Effector memory CD4-positive, alpha-beta T cell (primary cell): ENCODE results near the gene SYAP1.

ENCODE experiments used
- DNase-seq, 3 donors: peaks; one replicate each; pipeline ENCODE4 v3.0.0-alpha.2; 2020
- H3K27ac ChIP-seq: 2 replicates; pipeline ENCODE4 v1.7.0; 2013; ENCODE audit warnings: mild to moderate bottlenecking, low read length, moderate library complexity; ENCODE audit not compliant: insufficient read depth, poor library complexity, severe bottlenecking
- H3K27me3 ChIP-seq: replicated peaks from 2 replicates; pipeline ENCODE4 v1.7.0; 2013; ENCODE audit warnings: mild to moderate bottlenecking, low read length; ENCODE audit not compliant: insufficient read depth, control insufficient read depth, poor library complexity, severe bottlenecking
- H3K36me3 ChIP-seq: 2 replicates; pipeline ENCODE4 v1.7.0; 2013; ENCODE audit warnings: mild to moderate bottlenecking, low read length, moderate library complexity; ENCODE audit not compliant: control insufficient read depth, insufficient read depth
- H3K4me1 ChIP-seq: 2 replicates; pipeline ENCODE4 v1.7.0; 2013; ENCODE audit warnings: low read length, mild to moderate bottlenecking; ENCODE audit not compliant: control insufficient read depth, insufficient read depth, poor library complexity, severe bottlenecking
- H3K4me3 ChIP-seq: 2 replicates; pipeline ENCODE4 v1.7.0; 2013; ENCODE audit warnings: low read length, low read depth, mild to moderate bottlenecking; ENCODE audit not compliant: insufficient read depth, poor library complexity, severe bottlenecking
- H3K9me3 ChIP-seq: 2 replicates; pipeline ENCODE4 v1.7.0; 2013; ENCODE audit warnings: mild to moderate bottlenecking, low read length, moderate library complexity; ENCODE audit not compliant: control insufficient read depth

Gene SYAP1

DNA sequence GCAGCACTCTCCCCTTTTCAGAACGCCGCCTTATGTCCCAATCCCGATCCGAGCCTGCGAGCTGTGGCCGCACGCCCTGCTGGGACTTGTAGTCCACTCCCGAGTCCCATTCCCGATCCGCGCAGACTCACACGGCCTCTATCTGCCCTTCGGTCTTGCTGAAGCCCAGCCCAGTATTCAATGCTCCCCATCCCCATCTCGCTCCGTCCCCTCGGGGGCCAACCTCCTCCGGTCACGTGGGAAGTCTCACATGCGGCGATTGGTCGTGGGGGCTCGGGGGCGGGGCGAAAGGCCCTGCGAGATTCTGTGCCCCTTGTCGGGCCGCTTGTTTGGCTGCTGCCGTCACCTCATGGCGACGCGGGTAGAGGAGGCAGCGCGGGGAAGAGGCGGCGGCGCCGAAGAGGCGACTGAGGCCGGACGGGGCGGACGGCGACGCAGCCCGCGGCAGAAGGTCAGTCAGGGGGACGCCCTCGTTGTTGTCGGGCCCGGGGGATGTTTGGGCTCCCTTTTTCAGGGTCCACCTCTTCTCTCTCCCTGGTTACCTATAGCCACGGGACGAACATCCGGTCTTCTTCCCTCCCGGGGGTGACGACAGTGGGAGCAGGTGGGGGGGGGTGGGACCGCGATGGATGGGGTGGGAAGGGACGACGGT lies 66.9 kb downstream of the SYAP1 start, which contains the start of gene TXLNG:
Gene TXLNG, plus strand, starts transcription at position 328 of the 652 bp plus-strand sequence. Its CDS starts 22 bp downstream, at position 350.
- H3K9me3 ChIP-seq, result no peaks in the 10 kb centered on the region
- no peaks in the 10 kb centered on the region for H3K27me3 ChIP-seq
- H3K36me3 ChIP-seq, result peaks cover 2% of the 10 kb centered on the region
- peak; percentile 88 to 99 (median 92) for DNase-seq
- H3K27ac ChIP-seq, result peak within 1 kb of the TSS; percentile 85
- peaks cover 8% of the 10 kb centered on the region for H3K4me1 ChIP-seq
- H3K4me3 ChIP-seq, result peak within 1 kb of the TSS; percentile 79

- Histone ChIP-seq H3K36me3 (peaks cover 2% of the 10 kb centered on the region), H3K27me3 (no peaks in the 10 kb centered on the region), H3K4me1 (peaks cover 8% of the 10 kb centered on the region), H3K9me3 (no peaks in the 10 kb centered on the region), H3K27ac (peak overlapping the region; percentile 85), H3K4me3 (peak overlapping the region; percentile 79)
- DNase-seq, result peak; percentile 3 to 21 (median 20)
Measured at GRCh38 chrX:16786791-16787735, 67.7 kb downstream of the SYAP1 start.

GRCh38 chrX:16788477-16788876 lies 69.1 kb downstream of the SYAP1 start:
- Histone ChIP-seq H3K27me3 (no peaks in the 10 kb centered on the region), H3K4me1 (peaks cover 8% of the 10 kb centered on the region), H3K9me3 (no peaks in the 10 kb centered on the region), H3K36me3 (peaks cover 2% of the 10 kb centered on the region), H3K27ac (no peak overlapping the region), H3K4me3 (no peak overlapping the region)
- no peak for DNase-seq

DNA sequence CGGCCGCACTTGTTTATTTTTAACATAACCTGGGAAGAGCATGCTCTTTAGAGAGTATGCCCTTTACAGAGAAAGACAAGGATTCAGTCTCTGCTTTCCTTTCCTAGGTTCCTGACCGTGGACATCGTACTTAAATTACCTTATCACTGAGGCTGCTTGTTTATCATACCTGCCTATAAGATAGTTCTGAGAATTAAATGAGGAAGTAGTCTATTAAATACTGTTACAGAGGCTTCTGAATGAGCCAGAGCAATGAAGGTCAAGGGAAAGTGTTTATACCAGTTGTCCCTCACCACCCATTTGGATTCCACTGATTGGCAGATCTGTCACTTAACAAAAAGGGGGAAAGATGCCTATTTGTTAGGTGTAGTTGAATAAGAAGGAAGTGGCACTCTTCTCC lies 76.9 kb downstream of the SYAP1 start:
- Histone ChIP-seq H3K4me1 (no peaks in the 10 kb centered on the region), H3K9me3 (no peaks in the 10 kb centered on the region), H3K27ac (no peak overlapping the region), H3K27me3 (no peaks in the 10 kb centered on the region), H3K36me3 (no peaks in the 10 kb centered on the region), H3K4me3 (no peak overlapping the region)
- no peak for DNase-seq

- H3K9me3 ChIP-seq, result no peaks in the 10 kb centered on the region
- H3K4me3 ChIP-seq, result no peak overlapping the region
- no peak for DNase-seq
- H3K4me1 ChIP-seq, result no peaks in the 10 kb centered on the region
- no peaks in the 10 kb centered on the region for H3K36me3 ChIP-seq
- H3K27ac ChIP-seq, result no peak overlapping the region
- no peaks in the 10 kb centered on the region for H3K27me3 ChIP-seq
Measured at GRCh38 chrX:16797358-16797757, 77.9 kb downstream of the SYAP1 start.

GRCh38 chrX:16797841-16798240 lies 78.4 kb downstream of the SYAP1 start:
- H3K9me3 ChIP-seq, result no peaks in the 10 kb centered on the region
- H3K4me3 ChIP-seq, result no peak overlapping the region
- no peak for DNase-seq
- no peak overlapping the region for H3K27ac ChIP-seq
- H3K27me3 ChIP-seq, result no peaks in the 10 kb centered on the region
- H3K4me1 ChIP-seq, result no peaks in the 10 kb centered on the region
- no peaks in the 10 kb centered on the region for H3K36me3 ChIP-seq

DNA sequence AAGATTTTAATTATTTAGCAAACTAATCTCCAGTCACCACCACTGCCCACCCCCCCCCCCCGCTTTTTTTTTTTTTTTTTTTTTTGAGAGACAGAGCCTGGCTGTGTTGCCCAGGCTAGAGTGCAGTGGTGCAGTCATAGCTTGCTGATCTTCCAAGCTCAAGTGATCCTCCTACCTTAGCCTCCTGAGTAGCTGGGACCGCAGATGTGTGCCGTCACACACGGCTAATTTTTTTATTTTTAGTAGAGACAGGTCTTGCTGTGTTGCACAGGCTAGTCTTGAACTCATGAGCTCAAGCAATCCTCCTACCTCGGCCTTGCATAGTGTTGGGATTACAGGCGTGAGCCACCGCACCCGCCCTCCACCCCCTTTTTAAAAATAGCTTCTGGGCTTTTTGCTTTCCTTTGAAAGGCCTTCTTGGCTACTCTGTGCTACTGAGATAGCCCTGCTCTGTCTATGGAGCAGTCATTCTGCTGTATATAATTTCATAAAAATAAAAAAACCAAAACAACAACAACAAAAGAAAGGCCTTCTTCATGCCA lies 85.6 kb downstream of the SYAP1 start:
- H3K36me3 ChIP-seq, result no peaks in the 10 kb centered on the region
- H3K4me1 ChIP-seq, result no peaks in the 10 kb centered on the region
- no peak overlapping the region for H3K4me3 ChIP-seq
- H3K27ac ChIP-seq, result no peak overlapping the region
- no peaks in the 10 kb centered on the region for H3K9me3 ChIP-seq
- DNase-seq, result no peak
- no peaks in the 10 kb centered on the region for H3K27me3 ChIP-seq

DNA sequence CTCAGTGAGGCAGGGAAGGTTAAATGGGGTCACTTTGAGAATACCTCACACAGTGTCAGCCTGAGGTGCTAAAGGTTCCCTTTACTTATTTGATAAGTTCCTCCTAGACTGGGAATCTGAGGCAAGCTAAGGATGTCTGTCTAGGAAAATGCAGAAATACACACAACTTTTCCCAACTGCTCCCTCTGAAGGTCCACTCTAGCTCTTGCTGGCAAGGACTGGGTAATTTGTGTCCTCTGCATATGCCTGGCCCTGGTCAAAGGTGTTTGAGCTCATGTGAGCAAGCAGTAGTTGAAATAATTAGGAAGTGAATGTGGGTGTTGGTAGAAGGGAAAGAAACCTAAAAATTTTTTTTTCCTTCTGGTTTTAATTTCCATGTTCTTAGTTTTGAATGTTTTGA lies 88.1 kb downstream of the SYAP1 start:
- H3K36me3 ChIP-seq, result no peaks in the 10 kb centered on the region
- no peaks in the 10 kb centered on the region for H3K27me3 ChIP-seq
- no peak for DNase-seq
- H3K4me1 ChIP-seq, result no peaks in the 10 kb centered on the region
- no peak overlapping the region for H3K4me3 ChIP-seq
- no peaks in the 10 kb centered on the region for H3K9me3 ChIP-seq
- H3K27ac ChIP-seq, result no peak overlapping the region

- Histone ChIP-seq H3K36me3 (no peaks in the 10 kb centered on the region), H3K27me3 (no peaks in the 10 kb centered on the region), H3K4me3 (no peak overlapping the region), H3K9me3 (no peaks in the 10 kb centered on the region), H3K27ac (no peak overlapping the region), H3K4me1 (no peaks in the 10 kb centered on the region)
- DNase-seq, result no peak
Measured at GRCh38 chrX:16807976-16808542, 88.6 kb downstream of the SYAP1 start.
